OCI-LY1 (cell line): Measurements from ENCODE around the gene RPL9.

ENCODE experiments used
- CTCF ChIP-seq: fragments of 200-600 bp; sonication (generic), shearing (Covaris generic); IDR thresholded peaks from 2 replicates; pipeline ENCODE4 v1.5.1; 2017; ENCODE audit warnings: mild to moderate bottlenecking, antibody characterized with exemption, low read length, moderate library complexity, mixed read lengths
- EZH2 ChIP-seq: fragments of 200-600 bp; sonication (generic), shearing (Covaris generic); IDR thresholded peaks from 2 replicates; pipeline ENCODE4 v1.8.0; 2017; ENCODE audit warnings: borderline replicate concordance, mixed run types, mild to moderate bottlenecking, antibody characterized with exemption, low read length, moderate library complexity, mixed read lengths

- no peak for TF ChIP-seq CTCF
- no peak for TF ChIP-seq EZH2
Measured at GRCh38 chr4:39441593-39441992, 17.1 kb downstream of the RPL9 start.
